ENCODE measurements around the gene TRIM24. TPM values are rescaled to one million over a fixed set of nuclear protein-coding genes. Genes with fewer than 3 reads are reported as not detected.

The TRIM24 gene
- polyA plus RNA-seq, 3 donors = 3.5 to 8.9 (median 6.0) TPM

- H3K27me3 ChIP-seq (ENCODE audit: control insufficient read depth in 2 of 2, insufficient read depth in 2 of 2, low read length in 2 of 2) = no peaks in the 10 kb centered on the region
- H4K20me1 ChIP-seq (ENCODE audit: insufficient read depth, low read length) = no peaks in the 10 kb centered on the region
- no peaks in the 10 kb centered on the region for H3K4me1 ChIP-seq (ENCODE audit: control insufficient read depth in 1 of 2, insufficient read depth in 2 of 2, low read length in 2 of 2)
- no peak overlapping the region for H3K4me3 ChIP-seq (replicated peaks in 1 of 3; ENCODE audit: low read depth in 2 of 3, low read length in 3 of 3)
- peaks cover 20 to 34% (median 25%) of the 10 kb centered on the region in 7 donors for H3K9me3 Mint-ChIP-seq
- H3K4me2 ChIP-seq (replicated peaks; ENCODE audit: extremely low read depth, low read length, poor library complexity, severe bottlenecking) = no peak overlapping the region
- no peak for DNase-seq
- H3K27me3 Mint-ChIP-seq (ENCODE audit: low read depth in 3 of 3) = no peaks in the 10 kb centered on the region
- H3K79me2 ChIP-seq (ENCODE audit: insufficient read depth, low read length) = peaks cover 3% of the 10 kb centered on the region
- no CpG with 5 or more reads among the region's 3 CpGs for WGBS (ENCODE audit: insufficient coverage)
- H3K4me3 Mint-ChIP-seq = no peak overlapping the region
- peak overlapping the region in 2 of 7 donors; percentile 10 to 39 for H3K27ac Mint-ChIP-seq
- no peaks in the 10 kb centered on the region for H3K4me1 Mint-ChIP-seq
- intact Hi-C loops (cut with micrococcal nuclease) = no loop called here
- peak overlapping the region in 1 of 2 donors; percentile 50 for H3K27ac ChIP-seq (ENCODE audit: low read depth in 1 of 2, low read length in 2 of 2)
- H2AFZ ChIP-seq (ENCODE audit: insufficient read depth, low read depth, low read length, poor library complexity, severe bottlenecking) = no peak overlapping the region
- H3K9ac ChIP-seq (ENCODE audit: insufficient read depth, low read length, poor library complexity, severe bottlenecking) = no peak overlapping the region
- peaks cover 20 to 34% of the 10 kb centered on the region in 2 donors for H3K9me3 ChIP-seq (replicated peaks in 1 of 2; ENCODE audit: control insufficient read depth in 1 of 2, insufficient read depth in 1 of 2, low read length in 2 of 2)
- TF ChIP-seq CTCF (IDR thresholded peaks at IDR 0.05) = no peak
- H3K36me3 ChIP-seq (replicated peaks in 1 of 2; ENCODE audit: control insufficient read depth in 1 of 2, insufficient read depth in 2 of 2, low read length in 2 of 2) = peaks cover 69 to 97% of the 10 kb centered on the region in 2 donors
- H3K36me3 Mint-ChIP-seq = peaks cover 76 to 87% of the 10 kb centered on the region in 2 donors
These were observed 90.3 kb downstream of the TRIM24 start for GRCh38 chr7:138550337-138550736.

GRCh38 chr7:138551102-138551501, 91.0 kb downstream of the TRIM24 start:
- Mint-ChIP-seq H3K4me3 (no peak overlapping the region), H3K27ac (no peak overlapping the region), H3K4me1 (no peaks in the 10 kb centered on the region), H3K36me3 (peaks cover 75 to 87% of the 10 kb centered on the region in 2 donors), H3K27me3 (ENCODE audit: low read depth in 3 of 3) (no peaks in the 10 kb centered on the region), H3K9me3 (peaks cover 25 to 41% (median 31%) of the 10 kb centered on the region in 7 donors)
- intact Hi-C loops (cut with micrococcal nuclease) = no loop called here
- H4K20me1 ChIP-seq (ENCODE audit: insufficient read depth, low read length) = no peaks in the 10 kb centered on the region
- H3K9ac ChIP-seq (ENCODE audit: insufficient read depth, low read length, poor library complexity, severe bottlenecking) = no peak overlapping the region
- H3K9me3 ChIP-seq (replicated peaks in 1 of 2; ENCODE audit: control insufficient read depth in 1 of 2, insufficient read depth in 1 of 2, low read length in 2 of 2) = peaks cover 25 to 42% of the 10 kb centered on the region in 2 donors
- no peak for DNase-seq
- no peak overlapping the region for H2AFZ ChIP-seq (ENCODE audit: insufficient read depth, low read depth, low read length, poor library complexity, severe bottlenecking)
- H3K79me2 ChIP-seq (ENCODE audit: insufficient read depth, low read length) = no peaks in the 10 kb centered on the region
- H3K4me3 ChIP-seq (replicated peaks in 1 of 3; ENCODE audit: low read depth in 2 of 3, low read length in 3 of 3) = no peak overlapping the region
- H3K27ac ChIP-seq (ENCODE audit: low read depth in 1 of 2, low read length in 2 of 2) = no peak overlapping the region
- H3K4me1 ChIP-seq (ENCODE audit: control insufficient read depth in 1 of 2, insufficient read depth in 2 of 2, low read length in 2 of 2) = no peaks in the 10 kb centered on the region
- no peak overlapping the region for H3K4me2 ChIP-seq (replicated peaks; ENCODE audit: extremely low read depth, low read length, poor library complexity, severe bottlenecking)
- 100% methylated on average over 1 of the region's 3 CpGs for WGBS (ENCODE audit: insufficient coverage)
- TF ChIP-seq CTCF (IDR thresholded peaks at IDR 0.05) = no peak
- peaks cover 70 to 97% of the 10 kb centered on the region in 2 donors for H3K36me3 ChIP-seq (replicated peaks in 1 of 2; ENCODE audit: control insufficient read depth in 1 of 2, insufficient read depth in 2 of 2, low read length in 2 of 2)
- no peaks in the 10 kb centered on the region for H3K27me3 ChIP-seq (ENCODE audit: control insufficient read depth in 2 of 2, insufficient read depth in 2 of 2, low read length in 2 of 2)

Data from CD14-positive monocyte (primary cell).